GM18508 (cell line): ENCODE data around the gene KCND3.

ENCODE experiments used
- ATAC-seq: cut with Tn5 transposase; IDR thresholded peaks from one replicate; pipeline ENCODE4 v1.9.1; 2021; ENCODE audit warnings: moderate number of reproducible peaks; ENCODE audit not compliant: insufficient read depth, unreplicated experiment

KCND3 gene

DNA sequence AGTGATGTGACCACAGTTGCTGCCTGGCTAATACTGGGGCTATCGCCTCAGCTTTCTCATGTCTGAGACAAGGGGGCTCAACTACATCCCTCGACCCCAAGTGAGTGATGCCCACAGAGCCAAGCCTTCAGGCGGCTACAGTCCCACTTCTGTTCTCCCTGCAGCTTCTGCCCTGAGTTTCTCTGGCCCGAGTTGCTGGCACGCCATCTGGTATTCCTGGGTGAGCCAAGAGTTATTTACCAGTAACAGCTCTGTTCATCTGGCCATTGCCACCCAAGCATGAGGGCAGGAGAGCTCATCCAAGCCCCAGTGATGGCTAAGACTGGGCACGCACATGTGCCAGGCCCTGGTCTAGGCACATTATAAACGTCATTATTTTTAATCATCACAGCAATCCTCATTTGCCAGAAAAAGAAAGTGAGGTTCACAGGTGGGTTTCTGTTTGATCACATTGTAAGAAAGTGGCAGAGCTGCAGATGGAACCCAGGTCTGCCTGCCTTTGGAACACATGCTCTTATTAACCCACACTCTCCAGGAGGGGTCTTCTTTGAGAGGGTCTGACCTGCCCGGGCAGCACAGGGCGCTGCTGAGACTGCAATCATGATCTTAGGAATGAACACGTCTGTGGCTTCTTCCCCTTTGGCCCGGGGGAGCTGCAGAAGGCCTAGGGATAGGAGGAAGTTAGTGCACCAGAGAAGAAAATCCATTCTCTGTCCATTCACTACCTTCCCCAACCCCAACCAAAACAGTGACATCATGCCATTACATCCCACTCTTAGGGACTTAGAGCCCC is 27.5 kb downstream of the KCND3 start:
- ATAC-seq = no peak

DNA sequence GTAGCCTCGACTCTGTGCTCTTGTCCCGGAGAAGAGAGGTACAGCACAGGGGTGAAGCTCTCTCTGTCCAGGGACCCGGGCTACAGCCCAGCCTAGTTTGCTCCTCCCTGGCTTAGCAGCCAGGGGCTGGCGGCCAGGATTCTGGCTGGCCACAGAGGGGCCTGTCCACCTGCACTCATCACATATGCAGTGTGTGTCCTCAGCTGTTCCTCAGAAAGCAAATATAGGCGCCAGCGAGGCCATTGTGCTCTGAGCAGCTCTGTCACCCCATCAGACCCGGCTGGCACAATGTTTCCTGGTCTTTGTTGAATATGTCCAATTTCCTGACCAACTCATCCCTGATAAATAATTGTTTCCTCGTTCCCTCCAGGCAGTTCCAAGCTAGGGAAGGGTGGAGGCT is 28.5 kb downstream of the KCND3 start:
- no peak for ATAC-seq

DNA sequence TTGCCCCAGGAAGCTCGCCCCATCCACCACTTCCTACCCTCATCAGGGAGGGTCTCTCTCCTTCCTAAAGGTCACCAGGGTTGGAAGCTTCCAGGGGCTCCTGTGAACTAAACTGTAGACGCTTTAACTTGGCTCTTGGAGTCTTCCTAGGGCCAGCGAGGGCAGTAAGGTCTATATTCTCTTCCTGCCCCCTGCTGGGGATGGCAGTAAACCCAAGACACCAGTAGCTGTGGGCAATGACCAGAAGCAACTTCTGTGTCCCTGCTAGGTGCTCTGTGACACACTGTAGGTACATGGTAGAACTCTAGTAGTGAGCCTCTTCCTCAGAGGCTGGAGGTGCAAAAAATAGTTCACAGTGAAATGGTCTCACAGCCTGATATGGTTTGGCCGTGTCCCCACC is 30.0 kb downstream of the KCND3 start:
- ATAC-seq = no peak

DNA sequence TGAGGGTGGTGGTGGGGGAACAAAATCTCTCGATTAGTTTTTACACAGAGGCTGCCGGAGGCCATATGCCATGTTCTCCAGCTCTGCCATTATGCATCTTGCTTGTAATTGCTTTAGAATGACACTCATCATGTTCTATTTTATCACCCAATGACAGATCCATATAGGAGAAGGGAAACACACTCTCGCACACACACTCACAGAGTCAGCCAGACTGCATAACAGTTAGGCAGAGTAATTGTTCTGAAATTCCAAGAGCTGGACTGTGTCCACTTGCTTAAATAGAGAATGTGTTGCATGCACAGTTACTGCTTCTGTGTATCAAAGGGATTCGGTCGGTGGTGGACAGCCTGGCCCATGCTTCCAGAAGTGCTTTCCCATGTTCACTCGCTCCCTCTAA is 30.6 kb downstream of the KCND3 start:
- ATAC-seq = no peak

DNA sequence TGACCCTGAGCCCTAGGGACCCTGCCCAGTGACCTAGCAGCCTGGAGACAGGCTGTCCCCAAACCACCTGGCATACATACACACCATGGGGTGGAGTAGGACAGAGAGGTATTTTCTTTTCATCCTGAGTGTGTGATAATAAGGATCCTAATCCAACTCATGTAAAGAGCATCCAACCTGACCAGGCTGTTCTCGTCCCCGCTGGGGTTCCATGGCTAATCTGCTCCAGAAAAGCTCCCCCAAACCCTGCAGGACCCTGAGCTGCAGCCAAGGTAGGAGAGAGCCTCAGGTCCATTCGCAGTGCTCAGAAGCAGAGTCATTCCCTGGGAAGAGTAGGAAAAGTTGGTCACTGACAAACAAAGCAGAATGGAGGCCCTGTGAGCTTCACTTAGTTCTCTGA is 31.4 kb downstream of the KCND3 start:
- ATAC-seq = no peak

DNA sequence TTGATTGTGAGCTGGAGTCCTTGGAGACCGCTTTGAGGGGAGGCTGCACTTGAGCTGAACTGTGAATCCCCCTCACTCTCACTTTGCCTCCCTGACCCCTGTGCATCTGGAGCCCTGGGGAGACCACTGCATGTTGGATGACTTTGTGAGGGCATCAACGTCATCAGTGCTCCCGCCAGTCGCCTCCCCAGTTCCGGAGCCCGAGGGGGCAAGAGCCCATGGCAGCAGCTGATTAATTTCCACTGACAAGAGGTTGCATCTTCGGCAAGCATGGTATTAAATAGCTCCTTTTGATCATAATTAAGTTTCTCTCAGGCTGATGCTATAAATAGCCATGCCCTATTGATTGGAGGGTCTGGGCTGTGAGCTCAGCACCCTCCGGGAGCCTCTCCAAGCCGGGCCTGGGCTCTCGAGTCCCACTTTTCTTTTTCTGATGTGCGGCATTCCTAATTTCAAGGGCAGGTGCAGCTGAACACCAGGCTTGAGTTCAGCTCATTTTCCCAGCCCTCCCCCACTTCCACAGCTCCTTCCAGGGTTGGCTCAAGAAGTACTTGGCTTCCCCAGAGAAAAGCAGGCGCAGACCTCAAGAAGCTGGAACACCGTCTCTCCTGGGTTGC is 33.2 kb downstream of the KCND3 start:
- ATAC-seq = no peak

DNA sequence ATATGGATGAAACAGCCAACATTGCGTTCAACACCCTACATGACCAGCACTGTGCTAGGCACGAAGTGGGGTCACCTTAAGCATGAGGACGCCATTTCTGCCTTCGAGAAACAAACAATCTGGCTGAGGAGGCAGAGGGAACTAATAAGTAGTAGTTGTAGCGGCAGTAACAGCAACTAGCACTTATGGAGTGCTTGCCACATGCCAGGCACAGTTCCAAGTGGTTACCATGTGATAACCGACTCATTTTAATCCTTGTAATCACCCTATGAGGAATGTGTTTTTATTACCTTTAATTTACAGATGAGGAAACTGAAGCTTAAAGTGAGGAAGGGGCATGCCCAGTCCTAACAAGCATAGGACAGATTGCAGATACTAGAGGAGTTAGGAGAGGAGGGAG is 33.7 kb downstream of the KCND3 start:
- no peak for ATAC-seq

DNA sequence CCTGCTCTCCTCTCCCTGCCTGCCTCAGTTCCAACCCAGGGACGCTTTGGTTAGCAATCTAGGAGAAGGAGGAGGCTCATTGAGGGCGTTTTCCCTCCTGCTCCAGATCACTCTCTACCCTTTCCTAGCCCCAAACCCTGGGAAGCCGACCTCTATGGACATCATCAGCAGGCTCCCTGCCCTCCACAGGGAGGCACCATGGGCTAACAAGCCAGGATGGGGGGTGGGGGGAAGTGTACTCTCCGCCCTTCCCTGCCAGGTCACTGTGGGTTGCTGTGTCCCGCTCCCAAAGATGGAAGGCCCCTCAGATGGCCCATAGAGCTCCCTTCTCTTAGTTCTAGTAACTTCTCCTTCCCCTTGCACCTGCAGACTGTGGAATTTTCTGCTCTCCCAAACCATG is 35.7 kb downstream of the KCND3 start:
- ATAC-seq = no peak

DNA sequence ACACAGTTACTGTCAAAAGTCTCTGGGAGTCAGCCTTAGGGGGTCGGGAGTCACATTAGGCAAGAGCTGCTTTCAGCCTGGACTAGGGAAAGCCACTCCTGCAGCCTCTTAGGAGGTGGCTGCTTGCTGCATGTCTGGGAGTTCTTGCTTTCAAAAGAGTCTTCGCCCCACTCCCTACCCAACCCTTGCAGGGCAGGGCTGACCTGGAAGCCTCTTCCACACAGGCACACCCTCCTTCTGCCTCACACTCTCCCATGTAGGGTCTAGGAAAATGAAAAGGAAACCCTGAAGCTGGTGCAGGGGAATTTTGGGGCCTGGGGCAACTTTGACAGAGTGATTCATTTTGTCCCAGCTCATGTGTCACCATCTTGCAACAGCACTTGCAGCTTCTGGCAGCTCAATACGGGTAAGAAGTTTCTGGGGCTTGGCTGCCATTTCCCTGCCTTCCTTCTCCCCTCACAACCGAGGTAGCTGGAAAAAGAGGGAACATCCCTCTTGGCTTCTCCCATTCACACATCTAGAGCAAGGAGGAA is 37.3 kb downstream of the KCND3 start:
- ATAC-seq = no peak

DNA sequence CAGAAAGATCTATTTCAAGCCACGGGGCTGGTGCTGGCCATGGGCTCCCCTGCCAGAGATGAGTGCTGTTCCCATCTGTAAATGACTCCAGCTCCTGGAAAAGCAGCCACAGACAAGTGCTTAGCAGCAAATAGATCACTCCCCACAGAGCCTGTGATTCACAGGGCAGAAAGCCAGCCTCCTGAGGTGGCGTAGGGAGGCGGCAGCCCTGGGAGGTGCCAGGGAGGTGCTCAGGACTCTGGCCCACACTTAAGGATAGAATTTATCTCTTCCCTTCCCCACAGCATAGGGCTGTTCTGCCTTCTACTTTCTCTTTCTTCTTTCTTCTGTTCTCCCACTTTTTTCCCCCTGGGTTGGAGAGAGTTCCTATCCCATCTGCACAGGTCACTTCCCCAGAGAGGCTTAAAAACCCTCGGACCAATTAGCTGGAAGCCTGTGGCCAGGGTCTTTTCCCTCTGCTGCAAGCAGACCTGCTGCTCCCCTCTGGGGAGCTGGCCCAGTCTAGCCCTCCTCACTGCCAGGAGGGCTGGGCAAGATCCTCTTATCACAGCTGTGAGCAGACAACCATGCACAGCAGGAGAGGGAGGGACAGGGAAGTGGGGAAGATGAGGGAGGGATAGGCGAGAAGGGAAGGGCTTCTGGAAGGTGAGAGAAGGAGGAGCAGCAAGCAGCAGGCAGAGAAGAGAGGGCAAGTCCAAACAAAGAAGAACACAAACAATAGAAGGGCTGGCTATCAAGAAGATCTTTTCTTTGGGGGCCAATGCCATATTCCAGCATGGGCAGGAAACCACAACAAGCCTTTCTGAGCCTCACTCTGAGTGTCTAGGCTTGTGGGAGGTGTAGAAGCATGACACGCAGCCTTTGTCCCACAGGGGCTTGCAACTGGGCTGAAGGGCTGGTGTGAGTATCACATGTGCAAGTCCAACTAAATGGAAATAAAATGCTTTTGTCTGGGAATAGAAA is 41.0 kb downstream of the KCND3 start:
- no peak for ATAC-seq

DNA sequence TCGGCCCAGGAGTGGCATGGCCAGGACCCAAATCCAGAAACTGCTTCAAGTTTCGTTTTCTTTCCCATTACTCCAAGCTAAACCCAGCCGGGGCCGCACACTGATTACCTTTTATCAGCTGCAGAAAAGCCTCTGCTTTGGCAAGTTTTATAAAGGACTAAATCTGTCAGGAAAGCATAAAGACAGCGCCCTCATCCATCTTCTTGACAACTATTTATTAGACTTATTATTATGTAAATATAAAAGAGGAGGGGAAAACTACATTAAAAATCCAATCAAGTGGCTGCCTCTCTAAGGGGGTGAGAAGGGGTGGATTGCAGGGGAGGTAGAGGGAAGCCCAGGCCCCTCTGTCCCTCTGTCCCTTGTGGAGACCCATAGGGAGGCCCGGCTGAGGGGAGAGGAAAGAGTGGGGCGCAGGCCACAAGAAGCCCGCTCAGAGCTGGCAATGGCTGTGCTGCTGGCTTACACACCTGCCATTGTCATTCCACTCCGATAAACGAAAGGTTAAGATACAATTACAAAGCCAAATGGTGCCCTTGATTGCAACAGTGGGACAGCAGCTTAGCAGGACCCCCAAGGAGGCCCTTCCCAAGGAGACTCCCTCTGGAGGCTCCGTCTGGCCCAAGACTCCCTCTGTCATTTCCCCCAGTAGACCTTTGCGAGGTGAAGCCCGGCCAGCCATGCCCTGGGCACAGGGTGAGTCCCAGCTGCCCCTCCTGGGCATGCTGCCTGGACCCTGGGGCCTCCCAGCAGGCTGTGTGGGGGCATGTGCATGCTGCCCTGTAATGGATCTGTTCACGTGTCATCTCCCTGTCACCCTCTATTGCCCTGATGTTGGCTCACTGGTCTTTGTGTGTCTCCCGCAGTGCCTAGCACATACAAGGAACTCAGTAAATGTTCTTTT is 45.4 kb downstream of the KCND3 start:
- no peak for ATAC-seq

DNA sequence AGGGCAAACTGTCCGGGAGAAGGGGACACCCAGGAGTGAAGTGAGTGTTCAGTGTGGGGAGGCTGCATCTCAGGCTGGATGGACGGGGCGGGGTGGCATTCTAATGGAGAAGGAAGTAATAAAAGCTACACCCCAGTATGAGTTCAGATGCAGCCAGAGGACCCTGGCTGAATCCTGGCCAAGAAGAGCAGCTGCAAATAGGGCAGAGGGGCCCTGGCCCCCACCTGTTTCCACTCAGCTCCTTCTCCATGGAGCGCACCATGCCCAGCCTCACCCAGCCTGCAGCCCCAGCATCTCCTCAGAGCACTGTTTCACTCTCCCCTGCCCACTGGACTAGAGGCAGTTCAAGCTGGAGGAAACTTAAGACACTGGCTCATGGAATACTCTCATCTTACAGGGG is 46.4 kb downstream of the KCND3 start:
- ATAC-seq = no peak

DNA sequence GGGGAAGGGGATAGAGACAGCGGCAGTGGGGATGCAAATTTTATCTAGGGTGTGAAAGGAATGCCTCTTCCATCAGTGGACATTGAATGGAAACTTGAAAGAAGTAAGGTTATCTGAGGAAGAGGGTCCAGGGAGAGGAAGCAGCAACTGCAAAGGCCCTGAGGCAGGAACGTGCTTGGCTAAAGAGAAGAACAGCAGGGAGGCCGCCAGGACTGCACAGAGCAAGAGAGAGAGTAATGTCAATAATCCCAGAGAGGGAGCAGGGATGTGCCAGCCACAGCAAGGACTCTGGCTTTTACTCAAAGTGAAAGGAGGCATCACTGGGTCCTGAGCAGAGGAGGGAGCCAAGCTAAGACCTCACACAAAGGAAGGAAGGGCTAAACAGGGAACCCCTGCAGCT is 50.9 kb downstream of the KCND3 start:
- ATAC-seq = no peak

DNA sequence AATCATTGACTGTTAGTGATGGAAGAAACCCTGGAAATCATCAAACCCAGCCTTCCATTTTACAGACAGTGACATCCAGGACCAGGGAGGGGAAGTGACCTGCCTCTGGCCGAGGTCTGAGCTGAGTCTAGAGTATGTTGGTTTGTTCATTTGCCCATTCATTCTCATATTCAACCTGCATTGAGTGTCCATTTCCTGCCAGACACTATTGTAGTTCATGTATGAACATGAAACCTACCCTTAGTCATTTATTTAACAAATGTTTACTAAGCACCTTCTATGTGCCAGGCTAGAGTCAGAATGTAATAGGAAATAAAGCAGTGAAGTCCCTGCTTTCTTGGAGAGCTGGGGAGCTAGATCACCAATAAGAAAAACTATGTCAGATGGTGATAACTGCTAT is 51.3 kb downstream of the KCND3 start:
- ATAC-seq = no peak

DNA sequence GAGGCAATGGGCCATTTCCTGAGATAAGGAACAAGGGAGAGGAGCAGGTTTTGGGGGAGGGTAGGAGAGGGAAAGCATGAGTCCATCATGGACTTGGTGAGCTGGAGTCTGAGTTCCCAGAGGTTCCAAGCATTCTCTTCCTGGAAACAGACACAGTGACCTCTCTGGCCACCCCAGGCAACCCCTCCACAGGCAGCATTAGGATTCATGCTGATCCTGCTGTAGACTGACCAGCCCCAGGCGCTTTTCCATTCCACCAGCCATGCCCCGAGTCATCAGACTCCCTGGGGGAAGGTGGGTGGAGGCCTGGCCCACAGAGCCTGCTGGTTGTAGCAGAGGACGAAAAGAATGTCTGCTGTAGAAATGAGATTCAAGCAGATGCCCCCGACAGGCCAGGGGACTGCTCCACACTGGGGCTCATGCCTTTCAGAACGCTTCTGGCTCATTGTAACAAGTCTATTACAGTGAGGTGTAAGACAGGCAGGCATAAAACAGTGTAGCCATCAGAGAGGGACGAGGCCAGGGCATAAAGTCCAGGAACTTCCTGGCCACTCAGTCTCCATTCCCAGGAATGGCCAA is 52.2 kb downstream of the KCND3 start:
- ATAC-seq = no peak

DNA sequence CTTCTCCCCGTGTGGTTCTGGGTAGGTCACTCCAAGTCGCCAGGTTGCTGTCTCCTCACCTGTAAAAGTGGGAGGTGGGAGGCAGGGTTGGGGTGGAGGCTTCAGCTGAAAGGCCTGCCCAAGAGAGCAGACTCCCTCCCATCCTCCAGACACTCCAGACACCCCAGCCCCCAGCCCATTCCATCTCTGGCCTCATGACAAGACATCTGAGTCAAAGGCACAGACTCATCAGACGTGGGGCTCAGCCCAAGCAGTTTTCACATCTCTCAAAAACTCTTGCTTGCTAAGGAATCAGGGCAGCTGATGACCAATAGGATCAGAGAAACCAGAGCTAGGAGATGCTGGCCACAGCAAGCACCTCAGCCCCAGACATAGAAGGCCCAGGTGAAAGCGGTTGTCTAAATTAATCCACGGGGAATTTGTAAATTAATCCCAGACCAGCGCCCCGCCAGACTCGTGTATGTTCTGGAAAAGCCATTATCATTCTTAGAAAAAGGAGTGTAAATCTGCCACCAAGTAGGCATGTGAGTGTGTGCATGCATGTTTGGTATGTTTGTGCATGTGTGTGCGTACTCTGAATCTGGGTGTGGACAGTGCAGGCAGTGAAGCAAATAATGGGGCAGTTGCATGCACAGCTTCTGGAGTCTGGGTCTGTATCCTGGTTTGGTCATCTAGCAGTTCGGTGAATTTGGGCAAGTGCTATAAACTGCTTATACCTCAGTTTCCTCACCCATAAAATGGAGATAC is 55.2 kb downstream of the KCND3 start:
- no peak for ATAC-seq

DNA sequence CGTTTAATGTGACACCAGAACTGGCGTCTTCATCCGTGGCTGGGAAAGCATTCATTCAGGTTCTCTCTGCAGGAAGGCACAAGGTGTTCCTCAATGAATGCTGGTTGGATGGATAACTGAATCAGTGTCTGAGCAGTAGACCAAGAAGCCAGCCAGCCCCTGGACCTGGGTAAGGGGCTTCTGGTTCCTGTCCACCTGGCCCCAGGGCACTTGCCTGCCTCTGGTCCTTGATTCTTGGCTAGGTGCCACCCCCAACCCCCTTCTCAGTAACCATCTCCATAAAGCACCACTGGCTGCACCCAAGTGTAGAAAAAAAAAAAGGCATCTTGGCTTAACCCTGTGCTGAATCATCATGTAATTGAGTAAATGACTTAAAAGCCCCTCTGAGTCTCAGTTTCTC is 59.1 kb downstream of the KCND3 start:
- no peak for ATAC-seq

DNA sequence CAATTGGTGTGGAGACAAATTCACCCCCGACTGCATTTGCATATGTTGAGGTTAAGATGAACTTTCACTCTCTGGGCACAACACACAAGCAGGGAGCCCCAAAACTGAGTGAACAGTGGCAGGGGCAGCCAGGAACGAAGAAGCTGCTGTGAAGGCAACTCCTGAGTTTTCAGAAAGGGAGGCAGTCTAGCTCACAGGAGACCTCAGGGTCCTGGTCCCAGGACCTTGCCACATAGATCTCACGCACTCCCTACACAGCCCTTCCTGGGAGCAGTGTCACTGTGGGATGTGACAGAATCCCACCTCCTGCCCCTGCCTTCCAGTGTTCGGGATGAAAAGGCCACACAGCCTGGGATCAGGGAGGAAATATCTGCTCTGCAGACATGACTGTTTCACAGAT is 60.9 kb downstream of the KCND3 start:
- no peak for ATAC-seq

DNA sequence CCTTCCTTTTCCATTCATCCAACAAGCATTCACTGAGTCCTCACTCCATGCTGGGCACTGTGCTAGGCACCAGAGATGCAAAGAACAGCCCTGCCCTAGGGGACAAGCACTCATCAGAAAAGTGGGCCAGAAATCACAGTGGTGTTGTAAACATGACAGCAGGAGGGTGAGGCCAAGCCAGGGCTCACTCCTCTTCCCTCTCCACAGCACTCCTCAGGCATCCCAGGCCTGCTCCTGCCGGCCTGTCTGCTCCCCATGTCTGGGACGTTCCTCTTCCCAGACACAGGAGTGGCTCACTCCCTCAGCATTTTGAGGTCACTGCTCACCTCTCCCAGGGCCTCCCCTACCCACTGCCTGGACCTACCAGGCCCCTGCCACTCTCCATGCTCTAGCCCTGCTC is 61.8 kb downstream of the KCND3 start:
- ATAC-seq = no peak
